ENCODE results near the gene OR52L1.
"Not testable (repeated sequence)": the region's sequence is repeated elsewhere in the genome, so short reads cannot be mapped to it uniquely, and the experiment has no call there.

The OR52L1 gene

DNA sequence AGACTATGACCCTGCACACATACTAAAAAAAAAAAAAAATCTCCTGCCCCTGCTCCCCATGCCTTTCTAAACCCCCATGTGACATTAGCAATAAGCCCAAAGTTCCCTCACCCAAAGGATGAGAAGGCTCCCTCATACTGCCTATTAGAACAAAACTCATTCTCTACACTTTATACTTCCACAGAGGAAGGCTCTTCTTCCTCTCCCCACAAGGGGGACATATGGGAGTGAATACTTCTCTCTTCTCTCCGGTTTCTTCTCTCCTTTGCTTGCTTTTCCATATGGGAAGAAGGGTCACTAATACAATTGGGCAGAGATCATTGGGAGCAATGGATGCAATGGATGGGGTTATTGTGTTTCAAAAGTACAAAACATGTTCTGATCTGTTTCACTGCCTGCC, 3.3 kb downstream of the OR52L1 start:
- no peak overlapping the region for H3K27ac Mint-ChIP-seq
- no peaks in the 10 kb centered on the region for H3K36me3 Mint-ChIP-seq (ENCODE audit: low read depth)
- H3K9me3 Mint-ChIP-seq: peaks cover 5% of the 10 kb centered on the region
- no peaks in the 10 kb centered on the region for H3K4me1 Mint-ChIP-seq (ENCODE audit: low read depth)
- no peak overlapping the region for H3K4me3 Mint-ChIP-seq
- DNase-seq (ENCODE audit: low spot score): no peak
- peaks cover 2% of the 10 kb centered on the region for H3K27me3 Mint-ChIP-seq (ENCODE audit: low read depth)

DNA sequence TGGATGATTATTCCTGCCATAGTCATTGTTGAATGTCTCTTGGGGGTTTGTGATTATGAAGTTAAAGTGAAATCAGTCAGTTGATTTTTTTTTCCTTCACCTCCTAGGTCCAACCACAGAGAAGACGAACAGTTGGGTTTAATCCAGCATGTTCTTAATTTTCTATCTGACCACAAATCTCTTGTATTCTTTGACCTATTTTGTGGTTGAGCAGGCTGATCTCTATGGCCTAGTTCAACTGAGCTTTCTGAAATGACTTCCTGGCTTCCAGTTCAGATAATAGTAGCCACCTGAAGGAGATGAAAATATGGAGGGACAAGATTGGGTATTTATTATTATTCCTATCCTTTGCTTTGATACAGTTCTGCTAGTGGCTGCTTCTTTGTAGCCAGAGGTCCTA, 13.3 kb downstream of the OR52L1 start:
- Mint-ChIP-seq H3K4me1 (ENCODE audit: low read depth) (no peaks in the 10 kb centered on the region), H3K36me3 (ENCODE audit: low read depth) (no peaks in the 10 kb centered on the region)

DNA sequence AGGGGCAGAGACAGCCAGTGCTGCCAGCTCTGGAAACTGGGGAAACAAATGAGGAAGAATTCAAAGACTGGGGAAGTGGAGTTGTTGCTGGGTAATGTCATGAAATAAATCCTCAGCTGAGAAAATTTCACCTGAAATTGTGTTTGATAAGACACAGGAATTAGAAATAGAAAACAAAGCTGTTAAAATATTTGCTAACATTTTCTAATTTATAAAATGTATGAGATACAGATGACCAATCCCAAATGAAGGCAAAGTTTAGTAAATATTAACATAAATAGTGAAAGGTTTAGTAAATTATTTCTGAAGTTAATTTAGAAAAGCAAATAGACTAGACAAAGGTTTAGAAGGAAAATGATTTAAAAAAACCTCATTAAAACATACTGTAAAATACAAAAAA, 18.4 kb downstream of the OR52L1 start, which contains the start of gene OR56A5:
Gene OR56A5, minus strand, starts transcription at position 101 of the 400 bp plus-strand sequence. Its CDS starts 0 bp downstream, at position 101.
- Mint-ChIP-seq H3K27ac (no peak within 1 kb of the TSS), H3K27me3 (ENCODE audit: low read depth) (no peaks in the 10 kb centered on the region), H3K4me3 (no peak within 1 kb of the TSS), H3K36me3 (ENCODE audit: low read depth) (no peaks in the 10 kb centered on the region), H3K9me3 (peaks cover 5% of the 10 kb centered on the region), H3K4me1 (ENCODE audit: low read depth) (no peaks in the 10 kb centered on the region)
- DNase-seq (ENCODE audit: low spot score): no peak

More for the DNA sequence above, 13.3 kb downstream of the OR52L1 start:
- H3K9me3 Mint-ChIP-seq: no peaks in the 10 kb centered on the region
- H3K4me3 Mint-ChIP-seq: no peak overlapping the region
- H3K27me3 Mint-ChIP-seq (ENCODE audit: low read depth): no peaks in the 10 kb centered on the region
- no peak for DNase-seq (ENCODE audit: low spot score)
- no peak overlapping the region for H3K27ac Mint-ChIP-seq

DNA sequence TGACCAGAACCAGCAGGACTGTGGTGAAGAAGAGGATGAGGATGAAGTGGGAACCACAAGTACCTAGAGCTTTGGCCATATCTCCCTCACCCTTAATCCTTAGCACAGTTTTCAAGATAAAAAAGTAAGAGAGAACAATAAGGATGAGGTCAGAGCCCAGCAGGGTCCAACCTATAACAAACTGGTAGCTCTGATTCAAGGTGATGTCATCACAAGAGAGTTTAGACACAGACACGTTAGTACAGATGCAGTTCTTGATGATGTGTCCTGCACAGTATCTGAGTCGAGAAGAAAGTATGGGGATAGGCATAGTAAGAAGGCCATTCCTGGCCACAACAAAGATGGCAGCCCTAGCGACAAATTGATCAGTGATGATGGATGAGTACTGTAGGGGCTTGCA, 19.1 kb downstream of the OR52L1 start:
- Mint-ChIP-seq H3K4me3 (no peak overlapping the region), H3K36me3 (ENCODE audit: low read depth) (no peaks in the 10 kb centered on the region), H3K9me3 (peaks cover 11% of the 10 kb centered on the region), H3K27ac (no peak overlapping the region), H3K4me1 (ENCODE audit: low read depth) (no peaks in the 10 kb centered on the region), H3K27me3 (ENCODE audit: low read depth) (no peaks in the 10 kb centered on the region)
- no peak for DNase-seq (ENCODE audit: low spot score)

DNA sequence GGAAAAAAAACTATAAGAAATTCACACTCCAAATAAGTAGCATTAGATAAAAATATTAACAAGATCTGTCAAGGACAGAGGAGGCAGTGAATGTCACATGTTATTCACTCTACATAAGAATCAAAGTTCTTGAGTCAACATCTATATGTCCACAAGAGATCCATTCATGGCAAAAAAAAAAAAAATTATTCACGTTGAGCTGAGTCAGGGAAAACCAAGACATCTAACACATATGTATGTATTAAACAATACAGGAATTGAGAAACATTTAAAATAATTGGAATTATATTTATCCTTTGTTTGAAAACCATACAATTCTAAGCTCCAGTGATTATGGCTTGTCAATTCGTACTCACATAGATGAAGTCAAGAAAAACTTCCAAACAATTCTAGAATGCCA, 19.8 kb downstream of the OR52L1 start:
- H3K9me3 Mint-ChIP-seq: peaks cover 16% of the 10 kb centered on the region
- H3K4me3 Mint-ChIP-seq: no peak overlapping the region
- no peak overlapping the region for H3K27ac Mint-ChIP-seq
- no peaks in the 10 kb centered on the region for H3K36me3 Mint-ChIP-seq (ENCODE audit: low read depth)
- no peak for DNase-seq (ENCODE audit: low spot score)
- no peaks in the 10 kb centered on the region for H3K4me1 Mint-ChIP-seq (ENCODE audit: low read depth)
- H3K27me3 Mint-ChIP-seq (ENCODE audit: low read depth): no peaks in the 10 kb centered on the region

DNA sequence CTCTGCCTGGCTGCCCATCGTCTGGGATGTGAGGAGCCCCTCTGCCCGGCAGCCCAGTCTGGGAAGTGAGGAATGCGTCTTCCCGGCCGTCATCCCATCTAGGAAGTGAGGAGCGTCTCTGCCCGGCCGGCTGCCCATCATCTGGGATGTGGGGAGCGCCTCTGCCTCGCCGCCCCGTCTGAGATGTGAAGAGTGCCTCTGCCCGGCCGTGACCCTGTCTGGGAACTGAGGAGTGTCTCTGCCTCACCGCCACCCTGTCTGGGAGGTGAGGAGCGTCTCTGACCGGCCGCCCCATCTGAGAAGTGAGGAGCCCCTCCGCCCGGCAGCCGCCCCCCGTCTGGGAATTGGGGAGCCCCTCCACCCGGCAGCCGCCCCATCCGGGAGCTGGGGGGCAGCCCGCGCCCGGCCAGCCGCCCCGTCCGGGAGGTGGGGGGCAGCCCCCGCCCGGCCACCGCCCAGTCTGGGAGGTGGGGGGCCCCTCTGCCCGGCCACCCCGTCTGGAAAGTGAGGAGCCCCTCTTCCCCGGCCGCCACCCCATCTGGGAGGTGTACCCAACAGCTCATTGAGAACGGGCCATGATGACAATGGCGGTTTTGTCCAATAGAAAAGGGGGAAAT, 26.0 kb downstream of the OR52L1 start:
- peaks cover 19% of the 10 kb centered on the region for H3K9me3 Mint-ChIP-seq
- not testable (repeated sequence) for H3K36me3 Mint-ChIP-seq (ENCODE audit: low read depth); H3K4me1 Mint-ChIP-seq (ENCODE audit: low read depth); H3K27ac Mint-ChIP-seq; H3K27me3 Mint-ChIP-seq (ENCODE audit: low read depth); H3K4me3 Mint-ChIP-seq; DNase-seq (ENCODE audit: low spot score)

DNA sequence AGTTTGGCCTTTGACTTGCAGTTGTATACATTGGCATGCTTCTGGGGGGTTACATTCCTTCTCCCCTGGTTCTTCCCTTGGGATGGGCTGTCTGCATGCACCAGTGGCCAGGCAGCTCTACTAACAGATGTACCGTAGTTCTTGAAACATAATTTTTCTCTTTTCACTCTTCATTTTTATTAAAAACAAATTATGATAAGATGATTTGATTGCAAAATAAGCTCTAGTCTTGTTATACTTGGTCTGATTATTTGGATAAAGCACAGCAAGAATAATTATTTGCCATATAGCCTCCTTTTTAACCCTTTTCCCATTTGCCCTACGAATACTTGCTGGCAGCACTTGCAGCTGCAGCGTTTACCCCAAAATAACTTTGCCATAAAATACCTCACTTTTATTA, 31.2 kb downstream of the OR52L1 start:
- no peaks in the 10 kb centered on the region for H3K27me3 Mint-ChIP-seq (ENCODE audit: low read depth)
- no peak for DNase-seq (ENCODE audit: low spot score)
- no peaks in the 10 kb centered on the region for H3K4me1 Mint-ChIP-seq (ENCODE audit: low read depth)
- no peaks in the 10 kb centered on the region for H3K9me3 Mint-ChIP-seq
- H3K27ac Mint-ChIP-seq: no peak overlapping the region
- H3K36me3 Mint-ChIP-seq (ENCODE audit: low read depth): no peaks in the 10 kb centered on the region
- H3K4me3 Mint-ChIP-seq: no peak overlapping the region

DNA sequence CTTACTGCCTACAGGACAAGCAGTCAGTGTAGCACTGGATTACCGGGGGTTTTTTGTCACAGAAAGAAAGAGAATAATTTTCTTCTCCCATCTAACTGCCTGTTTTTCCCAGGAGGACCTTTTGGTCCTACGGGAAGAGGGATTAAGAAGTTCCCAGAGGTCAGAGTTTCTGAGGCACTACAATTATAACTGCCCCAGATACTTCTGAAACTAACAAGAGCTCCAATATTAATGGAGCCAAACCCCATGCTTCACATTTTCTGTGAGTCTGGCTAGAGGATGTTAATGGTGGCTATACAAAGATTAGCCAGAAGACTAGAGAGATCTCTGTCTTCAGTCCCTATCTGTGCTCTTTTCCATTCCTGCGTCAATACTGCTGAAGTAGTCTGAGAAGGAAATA, 44.8 kb downstream of the OR52L1 start, which contains the start of gene OR56A3:
Gene OR56A3, plus strand, starts transcription at position 301 of the 400 bp plus-strand sequence. CDS start 5,096 bp downstream, outside the sequence.
- no peak for DNase-seq (ENCODE audit: low spot score)
- no peaks in the 10 kb centered on the region for H3K36me3 Mint-ChIP-seq (ENCODE audit: low read depth)
- no peak within 1 kb of the TSS for H3K27ac Mint-ChIP-seq
- peaks cover 3% of the 10 kb centered on the region for H3K27me3 Mint-ChIP-seq (ENCODE audit: low read depth)
- H3K4me3 Mint-ChIP-seq: no peak within 1 kb of the TSS
- H3K4me1 Mint-ChIP-seq (ENCODE audit: low read depth): no peaks in the 10 kb centered on the region
- peaks cover under 1% of the 10 kb centered on the region for H3K9me3 Mint-ChIP-seq

DNA sequence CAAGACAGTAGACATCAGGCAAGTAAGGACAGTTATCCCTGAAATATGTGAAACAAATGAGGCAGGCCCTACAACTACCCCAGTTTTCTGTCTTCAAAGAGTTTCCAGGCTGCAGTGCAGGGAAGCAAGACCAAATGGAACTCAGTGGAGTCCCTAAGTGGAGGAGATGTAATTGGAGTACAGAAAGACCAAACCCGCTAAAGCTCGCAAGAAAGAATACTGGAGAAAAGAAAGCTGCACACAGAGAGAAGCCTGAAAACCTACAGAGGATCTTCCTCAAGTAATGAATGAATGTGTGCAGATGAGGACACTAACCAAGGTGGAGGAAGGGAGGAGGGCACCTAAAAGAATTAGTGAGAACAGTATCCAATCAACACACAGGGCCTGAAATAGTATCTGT, 46.0 kb downstream of the OR52L1 start:
- Mint-ChIP-seq H3K27me3 (ENCODE audit: low read depth) (peaks cover 3% of the 10 kb centered on the region), H3K27ac (no peak overlapping the region), H3K4me3 (no peak overlapping the region), H3K9me3 (peaks cover 4% of the 10 kb centered on the region), H3K36me3 (ENCODE audit: low read depth) (no peaks in the 10 kb centered on the region), H3K4me1 (ENCODE audit: low read depth) (no peaks in the 10 kb centered on the region)
- no peak for DNase-seq (ENCODE audit: low spot score)

DNA sequence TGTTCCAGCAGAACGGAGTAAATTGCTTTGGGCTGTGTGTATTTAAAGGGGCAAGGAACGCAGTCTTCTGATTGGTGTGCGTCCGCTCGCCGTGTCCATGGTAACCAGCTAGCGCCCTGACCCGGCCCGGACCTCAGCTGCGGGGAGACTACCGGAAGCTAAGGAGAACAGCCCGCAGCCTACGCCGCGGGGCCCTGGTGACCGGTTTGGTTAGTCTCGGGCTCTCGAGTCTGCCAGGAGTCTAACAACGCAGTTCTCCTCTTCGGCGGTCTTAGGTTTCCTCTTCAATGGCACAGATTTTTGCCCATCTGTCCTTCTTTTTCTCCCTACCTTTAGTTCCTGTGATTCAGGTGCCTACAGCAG, 48.2 kb downstream of the OR52L1 start:
- no peak for DNase-seq (ENCODE audit: low spot score)
- H3K4me3 Mint-ChIP-seq: no peak overlapping the region
- peaks cover under 1% of the 10 kb centered on the region for H3K27me3 Mint-ChIP-seq (ENCODE audit: low read depth)

DNA sequence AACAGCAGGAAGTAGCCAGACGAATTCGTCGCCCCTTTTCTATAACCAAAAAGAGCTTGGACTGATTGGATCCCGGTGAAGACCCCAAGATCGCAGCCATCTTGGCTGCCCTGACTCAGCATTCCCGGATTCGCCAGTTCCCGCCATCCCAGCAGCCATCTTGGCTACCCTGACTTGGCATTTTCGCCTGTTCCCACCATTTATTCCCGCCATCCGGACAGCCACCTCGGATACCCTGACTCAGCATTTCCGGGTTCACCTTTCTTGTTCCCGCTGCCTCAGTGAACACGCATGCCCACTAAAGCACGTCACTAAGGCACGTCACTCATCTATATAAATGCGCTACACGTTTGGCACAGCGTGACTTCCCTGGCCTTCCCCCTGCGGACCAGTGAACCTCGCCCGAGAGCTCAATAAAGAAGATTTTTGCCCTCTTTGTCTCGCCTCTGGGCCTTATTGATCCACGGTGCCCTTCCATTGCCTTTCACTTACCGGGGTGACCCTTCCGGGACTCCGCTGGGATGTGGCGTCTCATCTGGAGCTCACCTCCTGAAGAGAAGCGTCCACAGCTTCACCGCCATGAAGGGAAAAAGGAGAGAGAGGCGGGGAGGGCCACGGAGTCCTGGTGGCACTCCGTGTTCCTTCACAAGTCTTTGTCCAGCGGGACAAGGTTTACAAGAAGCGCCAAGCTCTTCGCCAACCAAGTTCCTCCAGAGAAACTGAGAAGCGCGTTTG, 48.8 kb downstream of the OR52L1 start:
- DNase-seq (ENCODE audit: low spot score): no peak
- Mint-ChIP-seq H3K27ac (no peak overlapping the region), H3K36me3 (ENCODE audit: low read depth) (no peaks in the 10 kb centered on the region), H3K4me1 (ENCODE audit: low read depth) (no peaks in the 10 kb centered on the region), H3K27me3 (ENCODE audit: low read depth) (no peaks in the 10 kb centered on the region), H3K9me3 (peaks cover 4% of the 10 kb centered on the region), H3K4me3 (no peak overlapping the region)

More for the DNA sequence above, 48.2 kb downstream of the OR52L1 start:
- Mint-ChIP-seq H3K4me1 (ENCODE audit: low read depth) (no peaks in the 10 kb centered on the region), H3K9me3 (peaks cover 4% of the 10 kb centered on the region), H3K27ac (no peak overlapping the region), H3K36me3 (ENCODE audit: low read depth) (no peaks in the 10 kb centered on the region)

All from T-helper 2 cell treated with Interferon-gamma antibody and Interleukin-4, amounts not matched to agents 5 μg/mL and 100 μg/mL, for 36 hours (primary cell).